CD4-positive, alpha-beta T cell treated with Interleukin-17A for 4 hours (primary cell): ENCODE measurements around the gene IL34.
"Not testable (repeated sequence)": the region's sequence is repeated elsewhere in the genome, so short reads cannot be mapped to it uniquely, and the experiment has no call there.

Experiments used
- DNase-seq: peaks from one replicate; pipeline ENCODE4 v3.0.0-alpha.2; 2020; ENCODE audit warnings: mixed read lengths

The IL34 gene

DNA sequence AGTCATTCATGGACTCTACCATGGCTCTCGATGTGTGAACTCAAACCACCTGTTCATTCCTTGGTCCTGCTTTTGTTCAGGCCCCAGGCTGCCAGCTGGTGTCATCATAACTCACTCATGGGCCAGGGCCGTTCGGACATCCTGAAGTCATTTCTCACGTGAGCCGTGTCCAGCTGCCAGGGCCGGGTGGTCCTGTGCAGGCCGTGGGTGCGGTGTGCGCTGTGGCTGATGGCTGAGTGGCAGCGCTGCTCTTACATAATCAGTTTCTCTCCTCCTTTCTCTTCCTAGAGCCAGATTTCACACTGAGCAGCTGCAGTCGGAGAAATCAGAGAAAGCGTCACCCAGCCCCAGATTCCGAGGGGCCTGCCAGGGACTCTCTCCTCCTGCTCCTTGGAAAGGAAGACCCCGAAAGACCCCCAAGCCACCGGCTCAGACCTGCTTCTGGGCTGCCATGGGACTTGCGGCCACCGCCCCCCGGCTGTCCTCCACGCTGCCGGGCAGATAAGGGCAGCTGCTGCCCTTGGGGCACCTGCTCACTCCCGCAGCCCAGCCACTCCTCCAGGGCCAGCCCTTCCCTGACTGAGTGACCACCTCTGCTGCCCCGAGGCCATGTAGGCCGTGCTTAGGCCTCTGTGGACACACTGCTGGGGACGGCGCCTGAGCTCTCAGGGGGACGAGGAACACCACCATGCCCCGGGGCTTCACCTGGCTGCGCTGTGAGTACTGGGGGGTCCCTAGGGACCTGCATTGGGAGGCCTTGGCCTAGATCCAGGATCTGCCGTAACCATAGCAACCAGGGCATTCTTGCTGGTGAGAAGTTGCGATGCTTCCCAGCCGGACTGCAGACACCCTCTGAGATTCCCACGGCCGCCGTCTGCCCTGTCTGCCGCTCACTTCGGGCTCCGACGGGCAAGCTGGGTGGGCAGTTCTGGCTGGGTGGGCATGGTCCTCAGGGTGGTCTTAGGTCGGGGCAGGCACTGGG is at the start of gene IL34:
Gene IL34 (plus strand): TSS at position 300 of the 982 bp plus-strand sequence. CDS start 389 bp downstream, at position 689.
- no peak for DNase-seq

DNA sequence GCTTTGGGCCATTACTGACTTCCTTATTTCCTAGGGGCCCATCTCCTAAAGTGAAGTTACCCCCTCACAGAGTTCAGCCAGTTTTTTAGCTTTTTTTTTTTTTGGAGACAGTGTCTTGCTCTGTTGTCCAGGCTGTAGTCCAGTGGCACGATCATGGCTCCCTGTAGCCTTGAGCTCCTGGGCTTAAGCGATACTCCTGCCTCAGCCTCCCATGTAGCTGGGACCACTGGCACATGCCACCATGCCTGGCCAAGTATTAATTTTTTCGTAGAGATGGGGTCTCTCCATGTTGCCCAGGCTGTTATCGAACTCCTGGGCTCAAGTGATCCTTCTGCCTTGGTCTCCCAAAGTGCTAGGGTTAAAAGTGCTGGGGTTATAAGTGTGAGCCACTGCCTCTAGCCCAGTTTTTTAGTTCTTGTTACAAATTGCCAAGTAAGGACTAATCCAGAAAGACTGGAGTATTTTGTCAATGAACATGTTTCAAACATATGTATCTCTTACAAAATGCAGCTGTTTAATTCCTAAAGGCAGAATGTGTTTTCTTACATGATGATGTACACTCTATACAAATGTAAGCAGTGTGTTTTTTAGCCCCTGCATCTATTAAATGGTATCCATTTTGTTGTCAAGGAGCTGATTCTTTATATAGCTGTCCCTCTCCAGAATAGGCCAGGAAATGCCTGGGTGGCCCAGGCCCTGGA is 49.1 kb upstream of the IL34 start:
- no peak for DNase-seq

DNA sequence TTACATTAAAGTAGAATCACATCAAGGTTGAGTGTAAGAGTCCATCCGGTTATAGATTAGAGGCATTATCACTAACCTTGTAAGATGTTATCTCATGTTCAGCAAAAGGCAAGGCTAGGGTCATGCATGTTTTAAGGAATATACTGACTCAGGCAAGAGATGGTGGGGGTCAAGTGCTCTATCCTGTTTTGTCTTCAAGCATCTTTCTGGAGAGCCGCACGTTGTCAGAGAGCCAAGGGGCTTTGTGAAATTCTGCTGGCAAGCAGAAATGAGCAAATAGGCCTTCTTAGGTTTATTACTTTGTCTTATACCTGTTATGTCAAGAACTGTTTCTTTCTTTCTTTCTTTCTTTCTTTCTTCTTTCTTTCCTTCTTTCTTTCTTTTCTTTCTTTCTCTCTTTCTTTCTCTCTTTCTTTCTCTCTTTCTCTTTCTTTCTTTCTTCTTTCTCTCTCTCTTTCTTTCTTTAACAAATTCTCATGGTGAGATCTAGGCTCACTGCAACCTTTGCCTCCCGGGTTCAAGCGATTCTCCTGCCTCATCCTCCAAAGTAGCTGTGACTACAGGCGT is 47.3 kb upstream of the IL34 start:
- DNase-seq: no peak

DNA sequence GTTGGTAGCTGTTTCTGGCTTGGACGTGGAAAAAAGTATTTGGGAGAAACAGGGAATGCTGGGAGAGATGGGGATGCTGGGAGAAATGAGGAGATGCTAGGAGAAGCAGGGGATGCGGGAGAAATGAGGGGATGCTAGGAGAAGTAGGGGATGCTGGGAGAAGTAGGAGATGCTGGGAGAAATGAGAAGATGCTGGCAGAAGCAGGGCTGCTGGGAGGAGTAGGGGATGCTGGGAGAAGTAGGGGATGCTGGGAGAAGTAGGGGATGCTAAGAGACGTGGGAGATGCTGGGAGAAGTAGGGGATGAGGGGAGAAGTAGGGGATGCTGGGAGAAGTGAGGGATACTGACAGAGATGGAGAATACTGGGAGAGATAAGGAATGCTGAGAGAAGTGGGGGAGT is 45.6 kb upstream of the IL34 start:
- no peak for DNase-seq

DNA sequence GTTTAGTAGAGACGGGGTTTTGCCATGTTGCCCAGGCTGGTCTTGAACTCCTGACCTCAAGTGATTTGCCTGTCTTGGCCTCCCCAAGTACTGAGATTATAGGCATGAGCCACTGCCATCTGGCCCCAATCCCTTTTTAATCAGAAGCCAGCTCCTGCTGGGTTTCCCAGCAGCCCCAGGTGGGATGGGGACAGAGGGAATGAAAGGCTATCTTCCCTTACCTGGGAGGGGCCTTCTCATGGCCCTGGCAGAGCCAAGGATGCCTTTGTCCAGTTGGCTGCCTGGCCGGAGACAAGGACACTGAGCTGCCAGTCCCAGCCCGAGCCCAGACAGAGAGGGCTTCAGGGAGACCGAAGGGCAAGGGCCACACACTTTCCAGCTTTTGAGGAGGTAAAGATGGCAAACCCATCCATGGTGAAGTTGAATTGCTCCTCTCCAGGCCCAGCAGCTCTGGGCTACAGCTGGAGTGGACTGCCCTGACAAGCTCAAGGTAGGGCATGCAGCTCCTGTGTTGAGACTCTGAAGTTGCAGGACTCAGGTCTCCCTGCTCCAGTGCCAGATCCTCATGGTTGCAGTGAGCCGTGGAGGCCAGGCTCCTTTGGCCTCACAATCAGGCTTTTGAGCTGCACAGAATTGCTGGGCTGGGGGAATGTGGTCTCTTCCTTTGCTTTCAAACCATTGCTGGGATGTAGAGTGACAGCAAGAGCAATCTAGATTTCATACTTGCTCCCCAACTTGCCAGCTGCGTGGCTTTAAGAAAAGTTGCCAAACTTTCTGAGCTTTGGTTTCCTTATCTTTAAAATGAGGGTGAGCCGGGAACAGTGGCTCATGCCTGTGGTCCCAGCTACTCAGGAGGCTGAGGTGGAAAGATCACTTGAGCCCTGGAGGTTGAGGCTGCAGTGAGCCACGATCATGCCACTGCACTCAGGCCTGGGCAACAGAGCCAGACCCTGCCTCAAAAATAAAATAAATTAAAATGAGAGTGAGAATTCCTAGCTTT is 44.5 kb upstream of the IL34 start:
- DNase-seq: no peak

DNA sequence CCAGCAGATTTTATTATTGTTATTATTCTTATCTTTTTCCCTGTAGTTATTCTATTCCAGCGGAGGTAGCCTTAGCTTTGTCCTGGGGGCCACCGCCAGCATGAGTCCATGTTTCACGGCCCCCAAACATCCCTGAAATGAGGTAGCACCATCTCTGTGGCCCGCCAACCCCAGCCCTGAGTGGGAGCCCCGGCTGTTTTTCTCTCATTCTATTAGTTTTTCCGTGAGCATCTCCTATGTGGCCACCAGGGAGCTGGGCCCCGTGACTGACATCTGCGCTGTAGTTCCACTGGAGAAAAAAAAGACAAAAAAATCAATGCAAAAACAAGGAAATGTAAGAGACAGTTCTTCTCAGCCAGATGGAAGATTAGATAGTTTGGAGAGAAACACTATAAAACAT is 43.5 kb upstream of the IL34 start:
- no peak for DNase-seq

DNA sequence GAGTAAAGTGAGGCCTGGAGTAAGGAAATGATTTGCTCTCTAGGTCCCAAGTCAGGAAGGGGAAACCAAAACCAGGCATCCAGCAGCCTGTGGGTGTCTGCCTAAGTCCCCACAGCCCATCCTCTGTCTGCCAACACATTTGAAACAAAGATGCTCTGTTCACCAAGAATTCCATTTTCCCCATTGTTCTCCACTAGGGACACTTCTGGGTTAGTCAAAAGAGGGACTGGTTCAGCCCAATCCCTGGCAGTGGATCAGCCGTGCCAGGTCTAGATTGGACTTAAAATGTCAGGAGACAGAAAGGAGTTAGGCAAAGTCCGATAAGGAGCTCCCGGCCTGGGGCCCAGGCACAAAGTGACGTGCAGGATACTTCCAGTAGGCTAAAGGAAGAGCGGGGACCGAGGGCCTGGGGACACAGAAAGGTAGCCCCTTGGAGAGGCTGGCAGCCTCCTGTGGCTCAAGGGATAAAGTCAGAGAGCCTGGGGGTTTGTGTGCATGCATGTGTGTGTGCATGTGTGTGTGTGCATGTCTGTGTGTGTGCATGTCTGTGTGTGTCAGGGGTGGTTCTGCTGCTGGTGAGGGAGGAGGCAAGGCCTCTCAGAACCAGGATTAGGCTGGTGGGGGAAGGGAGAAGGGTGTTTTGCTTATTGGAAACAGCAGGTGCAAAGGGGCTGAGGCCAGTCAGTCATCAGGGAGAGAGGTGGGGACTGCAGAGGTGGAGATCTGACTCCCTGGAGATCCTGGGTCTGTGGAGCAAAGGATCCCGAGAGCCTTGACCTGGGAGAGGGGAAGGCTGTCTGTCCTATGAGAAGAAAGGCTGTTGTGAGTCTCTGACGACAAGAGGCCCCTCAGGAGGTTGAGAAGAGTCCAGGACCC is 41.7 kb upstream of the IL34 start:
- no peak for DNase-seq

DNA sequence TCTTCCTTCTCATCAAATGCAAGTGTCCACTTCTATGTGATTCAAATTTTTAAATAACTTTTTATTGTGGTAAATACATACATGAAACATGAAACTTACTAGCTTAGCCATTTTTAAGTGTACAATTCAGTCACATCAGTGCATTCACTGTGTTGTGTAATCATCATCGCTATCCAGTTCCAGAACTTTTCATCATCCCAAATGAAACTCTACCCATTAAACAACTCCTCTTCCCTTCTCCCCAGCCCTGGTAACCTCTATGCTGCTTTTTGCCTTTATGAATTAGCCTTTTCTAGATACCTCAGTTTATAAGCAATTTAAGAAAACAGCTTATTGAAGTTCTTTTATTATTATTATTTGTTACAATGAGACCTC is 41.1 kb upstream of the IL34 start:
- no peak for DNase-seq

DNA sequence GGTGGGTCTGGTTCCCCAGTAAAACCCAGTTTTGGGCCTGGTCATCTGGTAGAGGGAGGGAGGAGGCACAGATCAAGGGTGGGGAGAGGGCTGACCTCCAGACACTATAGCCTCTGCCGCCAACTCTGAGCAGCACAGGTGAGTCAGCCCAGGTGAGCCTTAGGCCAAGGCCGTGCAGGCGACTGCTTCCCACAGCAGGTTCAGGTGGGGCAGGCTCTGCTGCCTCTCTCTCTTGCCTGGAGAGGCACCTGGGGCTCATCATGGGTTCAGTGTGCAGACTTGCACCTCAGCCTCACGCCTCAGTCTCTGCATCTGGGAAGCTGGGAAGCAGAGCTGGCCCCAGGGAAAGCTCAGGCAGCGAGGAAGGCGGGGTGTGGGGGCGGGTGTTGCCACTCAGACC is 37.8 kb upstream of the IL34 start:
- no peak for DNase-seq

DNA sequence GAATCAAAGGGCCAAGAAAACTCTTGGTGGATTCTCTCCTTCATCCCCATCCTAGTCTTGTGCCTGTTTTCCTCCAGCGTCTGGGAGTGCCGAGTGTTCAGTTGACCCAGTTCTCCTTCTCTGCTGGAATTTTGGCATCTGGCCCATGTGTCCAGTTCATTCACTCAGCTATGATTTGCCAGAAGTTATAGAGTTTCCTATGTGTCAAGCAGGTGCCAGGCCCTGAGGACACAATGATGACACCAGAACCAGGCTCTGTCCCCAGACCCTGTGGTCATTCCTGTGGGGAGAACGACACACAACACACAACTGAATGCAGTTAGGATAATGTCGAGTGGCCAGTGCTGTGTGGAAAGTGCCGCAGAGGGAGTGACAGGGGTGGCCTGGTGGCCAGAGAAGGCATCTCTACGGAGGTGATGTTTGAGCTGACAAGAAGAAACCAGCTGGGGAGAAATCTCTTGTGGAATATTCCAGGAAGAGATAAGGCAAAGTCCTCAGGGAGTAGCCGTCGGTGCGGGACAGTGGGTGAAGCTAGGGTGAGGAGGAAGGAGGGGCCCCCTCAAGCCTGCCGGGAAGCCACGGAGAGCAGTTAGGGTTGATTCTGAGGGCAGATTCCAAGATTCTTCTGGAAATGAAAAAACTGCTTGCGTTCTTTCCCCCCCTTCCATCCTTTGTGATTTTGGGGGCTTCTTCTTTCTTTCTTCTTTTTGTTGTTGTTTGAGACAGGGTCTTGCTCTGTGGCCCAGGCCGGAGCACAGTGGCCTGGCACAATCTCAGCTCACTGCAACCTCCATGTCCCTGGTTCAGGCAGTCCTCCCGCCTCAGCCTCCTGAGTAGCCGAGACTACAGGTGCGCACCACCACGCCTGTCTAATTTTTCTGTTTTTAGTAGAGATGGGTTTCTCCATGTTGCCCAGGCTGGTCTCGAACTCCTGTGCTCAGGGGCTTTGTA is 35.8 kb upstream of the IL34 start:
- DNase-seq: no peak

DNA sequence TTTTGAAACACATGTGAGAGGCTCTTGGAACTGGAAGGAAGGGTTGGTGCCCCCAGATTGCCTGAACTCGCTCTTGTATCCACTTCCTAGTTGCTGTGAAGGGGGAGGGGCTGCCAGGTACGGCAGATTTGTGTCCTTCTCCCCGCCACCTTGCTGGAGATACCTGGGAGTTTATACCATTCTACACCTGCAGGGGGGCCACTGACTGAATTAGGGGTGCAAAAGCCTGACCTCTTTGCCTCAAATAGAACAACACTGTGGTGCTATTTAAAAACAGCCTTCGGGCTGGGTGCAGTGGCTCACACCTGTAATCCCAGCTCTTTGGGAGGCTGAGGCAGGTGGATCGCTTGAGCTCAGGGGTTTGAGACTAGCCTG is 35.1 kb upstream of the IL34 start:
- DNase-seq: no peak

DNA sequence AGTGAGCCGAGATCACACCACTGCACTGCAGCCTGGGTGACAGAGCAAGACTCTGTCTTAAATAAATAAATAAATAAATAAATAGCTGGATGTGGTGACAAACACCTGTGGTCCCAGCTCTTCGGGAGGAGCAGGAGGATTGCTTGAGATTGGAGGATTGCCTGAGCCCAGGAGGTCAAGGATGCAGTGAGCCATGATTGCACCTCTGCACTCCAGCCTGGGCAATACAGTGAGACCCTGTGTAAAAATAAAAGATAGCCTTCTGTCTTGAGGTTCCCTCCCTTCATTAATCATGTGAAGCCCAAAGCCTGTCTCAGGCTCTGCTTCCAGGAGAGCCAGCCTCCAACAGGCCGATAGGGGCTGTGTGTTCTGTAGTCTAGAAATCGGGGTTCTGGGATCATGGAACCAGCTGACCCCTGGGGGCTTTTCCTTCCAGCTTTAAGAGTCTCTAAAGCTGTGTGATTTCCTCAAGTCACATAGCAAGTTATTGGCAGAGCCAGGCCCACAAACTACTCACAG is 34.5 kb upstream of the IL34 start:
- DNase-seq: no peak

DNA sequence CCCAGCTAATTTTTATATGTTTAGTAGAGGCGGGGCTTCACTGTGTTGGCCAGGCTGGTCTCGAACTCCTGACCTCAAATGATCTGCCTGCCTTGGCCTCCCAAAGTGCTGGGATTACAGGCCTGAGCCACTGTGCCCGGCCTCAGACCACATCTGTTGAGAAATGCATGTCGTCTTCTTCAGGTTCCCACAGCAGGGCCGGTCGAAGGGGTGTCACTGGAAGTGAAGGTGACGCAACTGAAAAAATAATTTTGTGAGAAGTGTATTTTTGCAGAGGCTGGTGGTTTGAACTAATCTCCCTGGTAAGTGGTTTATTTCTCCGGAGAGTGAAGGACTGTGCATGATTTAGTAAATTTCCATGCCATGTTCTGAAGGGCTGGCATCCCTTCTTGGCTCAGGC is 33.4 kb upstream of the IL34 start:
- DNase-seq: no peak

DNA sequence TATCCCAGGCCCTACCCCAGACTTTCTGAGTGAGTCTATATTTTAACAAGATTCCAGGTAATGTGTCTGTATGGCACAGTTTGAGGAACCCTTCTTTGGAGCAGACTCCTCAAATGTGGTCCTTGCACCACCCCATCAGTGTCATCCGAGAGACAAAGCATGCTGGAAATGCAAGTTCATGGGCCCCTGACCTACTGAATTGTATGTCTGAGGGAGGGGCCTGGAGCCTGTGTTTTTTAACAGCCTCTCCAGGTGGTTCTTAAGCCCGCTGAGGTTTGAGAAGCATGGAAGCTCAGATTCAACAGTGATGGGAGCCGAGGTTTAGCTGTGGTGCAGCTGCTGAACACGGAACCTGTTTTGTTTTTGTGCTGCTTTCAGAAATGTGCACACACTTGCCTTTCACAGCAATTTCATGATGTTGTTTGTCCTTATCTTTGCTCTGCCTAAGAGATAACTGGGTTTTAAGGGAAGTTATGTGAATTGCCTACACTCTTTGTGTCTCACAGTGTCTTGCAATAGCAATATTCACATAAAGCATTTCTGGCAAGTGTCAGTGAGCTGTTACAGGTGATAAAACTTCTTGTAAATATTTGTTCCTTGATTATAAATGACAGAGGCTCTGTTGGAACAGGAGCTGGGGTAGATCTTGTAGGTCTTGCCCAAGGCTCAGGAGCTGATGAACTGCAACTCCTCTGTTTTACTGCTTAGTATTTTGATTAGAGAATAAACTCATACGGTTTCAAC is 32.0 kb upstream of the IL34 start:
- no peak for DNase-seq

DNA sequence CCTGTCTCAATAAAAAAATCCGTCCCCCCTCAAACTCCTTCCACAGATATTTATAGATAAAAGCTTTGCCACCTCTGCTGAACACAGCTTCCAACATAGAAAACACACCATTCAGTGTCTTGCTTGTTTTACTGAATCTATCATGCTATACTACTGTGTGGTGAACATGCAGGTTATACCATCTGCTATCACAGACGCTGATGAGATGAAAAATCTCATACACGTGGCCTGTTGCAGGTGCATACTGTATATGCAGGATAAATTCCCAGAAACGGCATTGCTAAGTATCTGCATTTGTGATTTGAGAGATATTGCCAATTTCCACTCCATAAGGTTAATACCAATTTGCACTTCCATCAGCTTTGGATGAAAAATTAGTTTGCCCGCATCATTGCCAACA is 30.4 kb upstream of the IL34 start:
- no peak for DNase-seq

DNA sequence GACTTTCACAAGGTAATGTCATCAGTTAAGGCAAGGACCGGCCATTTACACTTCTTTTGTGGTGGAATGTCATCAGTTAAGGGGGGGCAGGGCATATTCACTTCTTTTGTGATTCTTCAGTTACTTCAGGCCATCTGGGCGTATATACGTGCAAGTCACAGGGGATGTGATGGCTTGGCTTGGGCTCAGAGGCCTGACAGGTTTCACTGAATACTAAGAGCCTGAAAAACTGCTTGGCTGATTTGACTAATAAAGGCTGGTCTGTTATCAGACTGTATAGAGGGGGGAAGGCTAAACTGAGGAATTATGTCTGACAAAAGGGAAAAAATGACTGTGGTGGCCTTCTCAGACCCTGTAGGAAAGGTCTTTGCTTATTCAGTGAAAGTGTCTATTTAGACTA is 24.5 kb upstream of the IL34 start:
- not testable (repeated sequence) for DNase-seq

DNA sequence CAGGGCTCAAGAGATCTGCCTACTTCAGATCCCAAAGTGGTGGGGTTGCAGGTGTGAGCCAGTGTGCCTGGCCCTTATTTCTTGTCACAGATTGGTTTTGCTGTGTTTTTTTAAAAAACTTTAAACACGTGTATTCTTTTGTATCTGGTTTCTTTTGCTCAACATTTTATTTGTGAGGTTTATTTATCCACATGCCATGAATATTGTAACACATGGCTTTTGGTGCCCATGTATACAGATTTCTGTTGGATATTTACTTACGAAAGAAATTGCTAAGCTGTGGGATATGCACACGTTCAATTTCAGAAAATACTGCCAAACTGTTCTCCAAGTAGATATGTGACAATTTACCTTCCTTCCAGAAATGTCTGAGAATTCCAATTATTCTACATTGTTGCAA is 18.7 kb upstream of the IL34 start:
- no peak for DNase-seq

DNA sequence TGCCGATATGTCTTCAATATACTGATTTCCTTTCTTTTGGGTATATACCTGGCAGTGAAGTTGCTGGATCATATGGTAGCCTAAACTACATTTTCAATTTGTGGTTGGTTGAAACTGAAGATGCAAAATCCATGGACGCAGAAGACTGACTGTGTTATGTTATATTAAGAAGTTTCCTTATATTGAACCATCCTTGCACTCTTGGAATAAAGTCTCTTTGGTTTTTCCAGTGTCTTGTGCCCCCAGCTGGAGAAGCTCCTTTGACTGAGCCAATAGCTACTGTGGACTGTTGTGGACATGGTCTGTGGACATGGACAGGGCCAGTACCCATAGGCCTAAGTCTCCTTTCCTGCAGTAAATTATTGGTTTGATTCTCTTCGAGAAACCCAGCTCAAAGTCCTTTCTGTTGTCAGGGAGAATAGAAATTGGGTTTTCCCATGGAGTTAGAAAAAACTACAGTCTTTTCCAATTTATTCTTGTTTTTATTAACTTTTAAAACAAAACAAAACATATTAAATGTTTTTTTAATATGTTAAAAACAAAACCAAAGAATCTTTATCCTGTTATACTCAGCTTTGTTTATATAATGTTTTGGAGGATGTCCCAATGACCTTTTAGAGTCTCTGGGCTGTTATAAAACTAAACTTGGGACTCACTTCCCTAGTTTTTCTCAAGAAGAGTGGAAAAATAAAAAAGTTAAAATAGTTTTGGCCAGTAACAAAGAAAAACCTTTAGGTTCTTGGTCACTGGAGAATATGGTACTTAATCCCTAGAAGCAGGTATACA is 15.2 kb upstream of the IL34 start:
- DNase-seq: no peak

DNA sequence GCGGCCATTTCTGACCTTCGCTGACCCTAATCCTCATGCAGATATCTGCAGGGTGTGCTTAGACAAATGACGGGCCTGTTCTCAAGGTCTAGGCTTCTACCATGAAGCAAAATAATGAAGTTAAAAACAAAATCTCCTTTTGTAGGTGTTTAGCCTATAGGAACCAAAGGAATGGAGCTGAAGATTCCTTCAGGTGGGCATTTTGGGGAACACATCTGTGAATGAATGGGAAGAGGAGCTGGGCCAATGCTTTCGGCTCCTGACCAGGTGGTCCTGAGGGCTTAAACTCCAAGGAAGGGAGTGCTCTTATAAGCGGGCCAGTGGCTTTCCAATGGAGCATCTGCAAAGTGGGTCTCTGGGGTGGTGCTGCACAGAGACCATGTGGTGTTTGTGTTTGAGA is 14.1 kb upstream of the IL34 start:
- no peak for DNase-seq
